Effector memory CD4-positive, alpha-beta T cell (primary cell): ENCODE measurements around the gene INSL4.

Experiments
- DNase-seq, 3 donors: peaks; one replicate each; pipeline ENCODE4 v3.0.0-alpha.2; 2020
- H3K27ac ChIP-seq: 2 replicates; pipeline ENCODE4 v1.7.0; 2013; ENCODE audit warnings: mild to moderate bottlenecking, low read length, moderate library complexity; ENCODE audit not compliant: insufficient read depth, poor library complexity, severe bottlenecking
- H3K27me3 ChIP-seq: replicated peaks from 2 replicates; pipeline ENCODE4 v1.7.0; 2013; ENCODE audit warnings: mild to moderate bottlenecking, low read length; ENCODE audit not compliant: insufficient read depth, control insufficient read depth, poor library complexity, severe bottlenecking
- H3K36me3 ChIP-seq: 2 replicates; pipeline ENCODE4 v1.7.0; 2013; ENCODE audit warnings: mild to moderate bottlenecking, low read length, moderate library complexity; ENCODE audit not compliant: control insufficient read depth, insufficient read depth
- H3K4me1 ChIP-seq: 2 replicates; pipeline ENCODE4 v1.7.0; 2013; ENCODE audit warnings: low read length, mild to moderate bottlenecking; ENCODE audit not compliant: control insufficient read depth, insufficient read depth, poor library complexity, severe bottlenecking
- H3K4me3 ChIP-seq: 2 replicates; pipeline ENCODE4 v1.7.0; 2013; ENCODE audit warnings: low read length, low read depth, mild to moderate bottlenecking; ENCODE audit not compliant: insufficient read depth, poor library complexity, severe bottlenecking
- H3K9me3 ChIP-seq: 2 replicates; pipeline ENCODE4 v1.7.0; 2013; ENCODE audit warnings: mild to moderate bottlenecking, low read length, moderate library complexity; ENCODE audit not compliant: control insufficient read depth

Gene INSL4

GRCh38 chr9:5230554-5230953, 665 bp upstream of the INSL4 start:
- H3K36me3 ChIP-seq, result no peaks in the 10 kb centered on the region
- no peak overlapping the region for H3K27ac ChIP-seq
- no peaks in the 10 kb centered on the region for H3K27me3 ChIP-seq
- no peak for DNase-seq
- H3K4me3 ChIP-seq, result no peak overlapping the region
- no peaks in the 10 kb centered on the region for H3K9me3 ChIP-seq
- no peaks in the 10 kb centered on the region for H3K4me1 ChIP-seq

- H3K27me3 ChIP-seq, result no peaks in the 10 kb centered on the region
- no peaks in the 10 kb centered on the region for H3K36me3 ChIP-seq
- no peak overlapping the region for H3K27ac ChIP-seq
- H3K4me3 ChIP-seq, result no peak overlapping the region
- H3K9me3 ChIP-seq, result no peaks in the 10 kb centered on the region
- no peaks in the 10 kb centered on the region for H3K4me1 ChIP-seq
- DNase-seq, result no peak
These were observed 32.4 kb downstream of the INSL4 start for GRCh38 chr9:5263351-5264218.

GRCh38 chr9:5264219-5264595, 33.0 kb downstream of the INSL4 start:
- no peak overlapping the region for H3K4me3 ChIP-seq
- no peaks in the 10 kb centered on the region for H3K4me1 ChIP-seq
- H3K9me3 ChIP-seq, result no peaks in the 10 kb centered on the region
- H3K27ac ChIP-seq, result no peak overlapping the region
- H3K27me3 ChIP-seq, result no peaks in the 10 kb centered on the region
- DNase-seq, result no peak
- H3K36me3 ChIP-seq, result no peaks in the 10 kb centered on the region

GRCh38 chr9:5265939-5266338, 34.7 kb downstream of the INSL4 start:
- no peak overlapping the region for H3K4me3 ChIP-seq
- DNase-seq, result no peak
- no peaks in the 10 kb centered on the region for H3K36me3 ChIP-seq
- H3K9me3 ChIP-seq, result no peaks in the 10 kb centered on the region
- no peaks in the 10 kb centered on the region for H3K4me1 ChIP-seq
- no peak overlapping the region for H3K27ac ChIP-seq
- no peaks in the 10 kb centered on the region for H3K27me3 ChIP-seq

- H3K4me1 ChIP-seq, result no peaks in the 10 kb centered on the region
- H3K27ac ChIP-seq, result no peak overlapping the region
- DNase-seq, result no peak
- no peak overlapping the region for H3K4me3 ChIP-seq
- H3K9me3 ChIP-seq, result no peaks in the 10 kb centered on the region
- H3K36me3 ChIP-seq, result no peaks in the 10 kb centered on the region
- H3K27me3 ChIP-seq, result no peaks in the 10 kb centered on the region
These were observed 38.1 kb downstream of the INSL4 start for GRCh38 chr9:5269249-5269715.

- Histone ChIP-seq H3K27me3 (no peaks in the 10 kb centered on the region), H3K4me3 (no peak overlapping the region), H3K36me3 (no peaks in the 10 kb centered on the region), H3K27ac (no peak overlapping the region), H3K9me3 (no peaks in the 10 kb centered on the region), H3K4me1 (no peaks in the 10 kb centered on the region)
- DNase-seq, result no peak
These were observed 43.6 kb downstream of the INSL4 start for GRCh38 chr9:5274770-5275169.

GRCh38 chr9:5278486-5278885, 47.3 kb downstream of the INSL4 start:
- Histone ChIP-seq H3K27ac (no peak overlapping the region), H3K4me1 (no peaks in the 10 kb centered on the region), H3K9me3 (no peaks in the 10 kb centered on the region), H3K27me3 (no peaks in the 10 kb centered on the region), H3K36me3 (no peaks in the 10 kb centered on the region), H3K4me3 (no peak overlapping the region)
- no peak for DNase-seq
